ENCODE measurements around the gene RNF144A.
A peak's percentile ranks its signal among the peaks of the same experiment; 100 is the strongest.

The RNF144A gene

GRCh38 chr2:7022492-7023385 is 105.5 kb downstream of the RNF144A start:
- no peak for DNase-seq (ENCODE audit: low read depth in 3 of 3)

DNA sequence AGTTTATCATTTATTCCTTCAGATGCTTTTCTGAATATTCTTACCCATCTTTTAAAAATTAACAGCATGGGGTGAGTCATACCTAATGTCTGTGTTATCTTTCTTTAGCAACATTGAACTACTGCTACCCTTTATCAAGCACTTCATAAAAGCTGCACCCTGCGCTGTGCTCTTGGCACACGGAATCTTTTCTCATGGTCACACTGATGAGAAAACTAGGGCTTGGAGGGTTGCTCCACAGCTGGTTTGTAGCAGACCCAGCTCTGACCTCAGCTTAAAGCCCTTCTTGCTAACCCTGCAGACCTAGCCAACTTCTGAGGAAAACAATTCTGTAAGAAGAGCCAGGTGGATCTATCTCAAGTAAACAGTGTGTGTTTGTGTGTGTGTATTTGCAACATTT is 106.3 kb downstream of the RNF144A start:
- DNase-seq (ENCODE audit: low read depth in 3 of 3) = no peak

GRCh38 chr2:7024261-7024660 is 107.0 kb downstream of the RNF144A start:
- DNase-seq (ENCODE audit: low read depth in 3 of 3) = no peak

GRCh38 chr2:7025082-7025481 is 107.9 kb downstream of the RNF144A start:
- DNase-seq (ENCODE audit: low read depth in 3 of 3) = no peak

DNA sequence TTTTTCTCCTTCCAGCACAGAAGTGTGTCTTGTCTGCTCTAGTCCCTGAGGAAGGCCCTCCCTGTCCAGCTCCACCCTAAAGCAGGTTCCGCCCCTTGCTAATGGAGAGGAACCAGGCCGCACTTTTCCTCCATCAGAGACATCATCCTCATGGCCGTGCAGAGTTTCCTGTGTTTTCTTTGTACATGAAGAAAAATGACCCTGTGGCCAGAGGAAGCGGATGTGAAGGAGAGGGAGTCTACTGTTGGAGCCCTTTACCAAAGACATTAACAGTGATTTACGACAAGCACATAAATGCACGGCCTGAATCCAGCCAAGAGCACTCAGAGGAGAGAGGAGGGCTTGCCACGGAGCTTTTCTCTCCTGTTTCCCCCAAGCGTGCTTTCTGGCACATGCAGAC is 109.5 kb downstream of the RNF144A start:
- no peak for DNase-seq (ENCODE audit: low read depth in 3 of 3)

DNA sequence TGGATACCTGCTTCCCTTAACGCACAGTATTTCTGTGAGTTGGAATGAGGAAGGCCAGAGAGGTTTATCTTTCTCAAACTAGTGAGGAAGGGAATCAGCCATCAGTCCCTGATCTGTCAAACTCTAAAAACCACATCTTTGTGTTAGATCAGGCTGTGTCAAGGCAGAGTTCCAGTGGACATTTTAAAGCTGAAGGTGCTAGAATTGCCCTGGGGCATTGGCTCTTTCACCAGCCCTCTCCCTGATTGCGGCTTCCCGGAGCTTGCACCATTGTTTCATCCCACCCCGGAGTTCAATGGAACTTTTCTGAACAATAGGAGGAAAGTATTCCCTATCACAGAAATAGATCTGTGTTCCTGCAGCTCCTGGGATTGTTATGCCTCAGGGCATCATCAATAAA is 110.2 kb downstream of the RNF144A start:
- DNase-seq (ENCODE audit: low read depth in 3 of 3) = no peak

DNA sequence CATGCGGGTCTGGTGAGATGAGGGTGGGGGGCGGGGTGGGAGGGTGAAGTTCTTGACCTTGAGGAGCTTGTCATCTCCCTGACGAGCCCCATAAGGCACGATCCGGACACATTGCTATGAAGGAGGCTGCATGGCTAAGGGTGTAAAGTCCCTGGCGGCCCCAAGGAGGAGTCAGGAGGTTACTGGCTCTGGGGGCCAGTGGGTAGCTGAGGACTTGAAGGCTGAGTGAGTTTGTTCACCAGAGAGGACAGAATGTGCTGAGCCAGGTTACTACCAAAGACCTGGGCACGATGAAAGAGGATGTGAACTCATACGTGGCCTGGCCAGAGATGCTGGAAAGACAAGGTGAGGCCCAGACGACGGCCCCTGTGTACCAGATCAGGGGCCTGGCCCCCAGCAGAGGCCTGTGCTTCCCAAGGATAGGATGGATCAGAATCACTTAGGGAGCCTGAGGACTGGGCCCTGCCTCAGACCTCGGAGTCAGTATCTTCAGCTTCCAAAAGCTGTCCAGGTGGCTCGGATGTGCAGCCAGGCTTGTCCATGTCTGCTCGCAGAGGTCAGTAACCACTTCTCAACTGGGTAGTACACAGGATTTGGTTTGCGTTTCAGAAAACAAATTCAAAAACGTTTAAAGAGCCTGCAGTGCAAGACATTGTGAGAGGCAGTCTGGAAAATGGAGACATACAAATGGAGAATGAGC is 110.9 kb downstream of the RNF144A start:
- no peak for DNase-seq (ENCODE audit: low read depth in 3 of 3)

- no peak for DNase-seq (ENCODE audit: low read depth in 3 of 3)
Observed at GRCh38 chr2:7028846-7029245, 111.6 kb downstream of the RNF144A start.

- DNase-seq (ENCODE audit: low read depth in 3 of 3) = no peak
Observed at GRCh38 chr2:7029291-7030059, 112.3 kb downstream of the RNF144A start.

DNA sequence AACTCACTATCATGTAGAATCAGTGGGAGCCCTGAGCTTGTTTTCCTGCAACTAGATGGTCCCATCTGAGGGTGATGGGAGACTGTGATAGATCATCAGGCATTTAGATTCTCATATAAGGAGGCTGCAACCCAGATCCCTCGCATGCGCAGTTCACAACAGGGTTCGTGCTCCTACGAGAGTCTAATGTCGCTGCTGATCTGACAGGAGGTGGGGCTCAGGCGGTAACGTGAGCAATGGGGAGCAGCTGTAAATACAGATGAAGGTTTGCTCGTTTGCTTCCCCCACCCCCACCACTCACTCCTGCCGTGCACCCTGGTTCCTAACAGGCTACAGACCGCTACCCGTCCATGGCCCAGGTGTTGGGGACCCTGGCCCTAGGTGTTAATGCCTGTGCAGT is 113.6 kb downstream of the RNF144A start:
- DNase-seq (ENCODE audit: low read depth in 3 of 3) = no peak

DNA sequence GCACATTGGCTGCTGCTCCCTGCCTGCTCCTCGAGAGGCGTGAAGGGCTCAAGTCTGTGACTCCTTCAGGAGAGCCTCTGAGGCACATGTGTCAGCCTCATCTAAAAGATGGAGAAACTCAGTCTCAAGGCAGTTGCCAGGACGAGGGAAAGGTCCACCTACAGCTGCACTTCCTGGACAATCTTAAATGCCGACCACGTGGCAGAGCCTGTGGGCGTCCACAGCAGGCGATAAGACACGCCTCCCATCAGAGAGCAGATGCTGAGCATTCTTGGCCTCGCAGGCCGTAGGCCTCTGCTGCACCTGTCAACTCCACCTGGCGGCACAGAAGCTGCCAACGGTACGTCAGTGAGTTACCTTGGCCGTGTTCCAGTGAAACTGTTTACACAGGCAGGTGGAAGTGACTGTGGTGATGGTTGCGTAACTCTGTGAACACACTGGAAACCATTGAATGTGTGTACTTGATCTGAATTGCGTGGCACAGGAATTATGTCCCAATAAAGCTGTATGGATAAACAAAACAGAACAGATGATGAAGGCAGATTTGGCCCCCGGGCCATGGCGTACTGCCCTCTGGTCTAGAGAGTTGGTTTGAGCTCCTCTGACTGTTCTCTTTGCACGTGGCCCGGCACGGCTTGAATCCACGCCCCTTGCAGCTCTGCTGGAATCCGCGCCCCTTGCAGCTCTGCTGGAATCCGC is 114.5 kb downstream of the RNF144A start:
- peak in 1 of 3 experiments; percentile 5 for DNase-seq (ENCODE audit: low read depth in 3 of 3)

DNA sequence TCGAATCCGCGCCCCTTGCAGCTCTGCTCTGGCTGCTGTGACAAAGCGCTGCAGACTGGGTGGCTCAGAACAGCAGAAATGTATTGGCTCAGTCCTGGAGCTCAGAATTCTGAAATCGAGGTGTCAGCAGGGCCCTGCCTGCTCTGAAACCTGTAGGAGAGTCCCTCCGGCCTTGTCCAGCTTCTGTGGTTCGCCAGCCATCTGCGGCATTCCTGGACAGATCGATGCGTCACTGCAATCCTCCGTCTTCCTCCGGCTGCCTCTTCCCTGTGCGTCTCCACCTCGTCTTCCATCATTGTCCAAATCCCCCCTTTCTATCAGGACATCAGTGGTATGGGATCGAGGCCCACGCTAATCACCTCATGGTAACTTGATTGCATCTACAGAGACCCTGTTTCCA is 115.2 kb downstream of the RNF144A start:
- DNase-seq (ENCODE audit: low read depth in 3 of 3) = no peak

DNA sequence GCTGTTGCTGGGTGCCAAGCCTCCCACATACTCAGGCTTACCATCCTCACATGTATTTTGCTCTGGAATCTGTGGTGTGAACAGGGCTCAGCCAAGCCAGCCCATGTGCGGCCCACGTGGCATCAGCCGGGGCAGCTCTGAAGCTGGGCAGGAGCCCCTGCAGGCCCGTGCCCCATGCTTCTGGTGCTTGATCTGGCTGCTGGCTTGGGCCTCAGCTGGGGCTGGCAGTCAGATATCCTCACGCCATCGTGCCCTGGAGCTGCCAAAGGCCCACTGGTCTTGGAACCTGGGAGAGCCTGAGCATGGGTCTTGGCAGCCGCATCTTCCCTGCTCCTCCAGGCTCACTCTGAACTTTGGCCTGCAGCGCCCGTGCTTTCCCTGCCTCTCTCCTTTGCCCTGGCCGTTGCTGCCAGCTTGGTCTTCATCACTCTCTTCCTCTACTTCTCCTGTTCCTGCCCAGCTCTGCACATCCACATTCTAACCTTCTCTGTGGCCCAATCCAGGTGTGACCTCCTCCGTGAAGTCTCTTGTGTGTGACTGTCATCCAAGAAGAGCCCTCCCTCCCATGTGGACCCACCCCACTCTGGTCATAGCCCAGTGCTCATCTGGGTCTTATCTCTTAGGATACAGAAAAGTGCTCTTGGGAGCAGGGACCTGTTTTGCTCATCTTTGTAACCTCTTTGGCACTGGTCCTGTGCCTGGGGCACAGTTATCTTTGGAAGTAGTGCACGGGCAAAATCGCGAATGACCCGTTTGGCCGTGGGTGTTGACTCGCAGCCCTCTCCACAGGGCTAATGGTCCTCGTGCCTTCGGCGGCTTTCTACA is 116.1 kb downstream of the RNF144A start:
- no peak for DNase-seq (ENCODE audit: low read depth in 3 of 3)

- DNase-seq (ENCODE audit: low read depth in 3 of 3) = no peak
Observed at GRCh38 chr2:7034303-7034702, 117.1 kb downstream of the RNF144A start.

DNA sequence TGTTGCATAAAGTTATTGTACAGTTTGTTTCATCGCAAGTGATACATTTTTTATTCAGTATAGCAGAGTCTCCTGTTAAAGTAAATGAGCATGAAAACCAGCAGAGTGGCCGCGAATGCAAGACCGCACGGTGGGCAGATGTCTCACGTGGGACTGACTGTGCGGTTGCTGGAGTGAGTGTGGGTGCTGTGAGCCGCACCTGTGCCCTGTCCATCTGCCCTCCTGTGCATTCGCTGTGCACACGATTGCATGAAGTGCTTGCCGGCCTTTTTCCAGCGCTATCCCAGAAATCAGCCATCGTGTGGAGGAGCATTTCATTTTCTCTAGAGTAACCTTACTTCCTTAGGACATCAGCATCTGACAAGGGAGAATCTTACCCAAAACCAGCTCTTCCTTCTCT is 118.7 kb downstream of the RNF144A start:
- DNase-seq (ENCODE audit: low read depth in 3 of 3) = no peak

- peak; percentile 26 to 46 (median 34) for DNase-seq (ENCODE audit: low read depth in 3 of 3)
Observed at GRCh38 chr2:7037340-7038333, 120.4 kb downstream of the RNF144A start.

GRCh38 chr2:7040547-7040946 is 123.3 kb downstream of the RNF144A start:
- DNase-seq (ENCODE audit: low read depth in 3 of 3) = no peak

- DNase-seq (ENCODE audit: low read depth in 3 of 3) = no peak
Observed at GRCh38 chr2:7041421-7041820, 124.2 kb downstream of the RNF144A start.

DNA sequence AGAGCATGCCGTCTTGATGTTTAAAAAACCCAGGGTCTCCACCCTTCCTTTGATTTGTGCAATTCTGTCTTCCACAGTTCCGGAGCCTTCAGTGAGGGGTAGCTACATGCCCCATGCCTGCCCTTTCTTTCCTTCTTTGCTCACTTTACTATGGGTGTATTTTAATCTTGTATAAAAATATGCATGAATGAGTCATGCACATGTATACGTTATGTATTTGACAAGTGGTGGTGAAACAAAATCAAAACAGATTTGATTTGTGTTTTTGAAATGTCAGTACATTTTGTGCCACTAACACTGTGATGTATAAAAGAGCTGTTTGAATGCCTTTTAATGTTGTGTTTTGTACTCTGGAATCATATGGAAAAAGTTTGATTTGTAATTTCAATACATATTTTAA is 126.5 kb downstream of the RNF144A start:
- no peak for DNase-seq (ENCODE audit: low read depth in 3 of 3)
